ENCODE data around the gene MKNK2.

DNA sequence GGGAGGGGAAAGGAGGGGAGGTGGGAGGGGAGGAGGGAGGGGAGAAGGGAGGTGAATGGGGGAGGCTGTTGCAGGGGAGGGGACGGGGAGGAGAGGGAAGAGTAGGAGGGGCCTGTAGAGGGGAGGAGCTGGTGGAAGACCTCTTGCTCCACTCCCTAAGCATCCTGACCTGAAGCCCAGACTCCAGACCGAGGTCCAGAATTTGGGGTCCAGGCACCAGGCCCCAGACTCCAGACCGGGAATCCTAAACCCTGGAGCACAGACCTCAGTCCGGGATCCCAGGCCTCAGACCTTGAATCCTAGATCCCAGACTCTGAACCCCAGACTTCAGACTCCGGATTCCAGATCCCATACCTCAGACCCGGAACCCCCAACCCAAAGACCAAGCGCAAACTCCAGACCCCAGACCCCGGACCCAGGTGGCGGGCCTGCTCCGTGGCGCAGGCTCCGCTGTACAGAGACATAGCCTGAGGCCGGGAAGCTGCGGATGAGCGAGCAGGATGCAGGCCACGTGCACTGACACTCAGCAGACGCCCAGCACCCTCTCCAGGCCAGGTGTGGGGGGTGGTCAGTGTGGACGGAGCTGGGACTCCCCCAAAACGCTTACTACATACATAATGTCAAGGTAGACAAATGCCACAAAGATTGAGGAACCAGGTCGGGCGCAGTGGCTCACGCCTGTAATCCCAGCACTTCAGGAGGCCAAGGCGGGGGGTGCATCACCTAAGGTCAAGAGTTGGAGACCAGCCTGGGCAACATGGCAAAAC lies 34.8 kb downstream of the MKNK2 start:
- TF ChIP-seq, protein P1, sequence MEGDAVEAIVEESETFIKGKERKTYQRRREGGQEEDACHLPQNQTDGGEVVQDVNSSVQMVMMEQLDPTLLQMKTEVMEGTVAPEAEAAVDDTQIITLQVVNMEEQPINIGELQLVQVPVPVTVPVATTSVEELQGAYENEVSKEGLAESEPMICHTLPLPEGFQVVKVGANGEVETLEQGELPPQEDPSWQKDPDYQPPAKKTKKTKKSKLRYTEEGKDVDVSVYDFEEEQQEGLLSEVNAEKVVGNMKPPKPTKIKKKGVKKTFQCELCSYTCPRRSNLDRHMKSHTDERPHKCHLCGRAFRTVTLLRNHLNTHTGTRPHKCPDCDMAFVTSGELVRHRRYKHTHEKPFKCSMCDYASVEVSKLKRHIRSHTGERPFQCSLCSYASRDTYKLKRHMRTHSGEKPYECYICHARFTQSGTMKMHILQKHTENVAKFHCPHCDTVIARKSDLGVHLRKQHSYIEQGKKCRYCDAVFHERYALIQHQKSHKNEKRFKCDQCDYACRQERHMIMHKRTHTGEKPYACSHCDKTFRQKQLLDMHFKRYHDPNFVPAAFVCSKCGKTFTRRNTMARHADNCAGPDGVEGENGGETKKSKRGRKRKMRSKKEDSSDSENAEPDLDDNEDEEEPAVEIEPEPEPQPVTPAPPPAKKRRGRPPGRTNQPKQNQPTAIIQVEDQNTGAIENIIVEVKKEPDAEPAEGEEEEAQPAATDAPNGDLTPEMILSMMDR (conservative IDR thresholded peaks at IDR 0.05; ENCODE audit: low read depth, low read length) = no peak
- no peak for TF ChIP-seq EZH2 (IDR thresholded peaks at IDR 0.05; ENCODE audit: low read length, unreplicated experiment)
